WERI-Rb-1 (cell line): Measurements from ENCODE around the gene C1QTNF3.

Source experiments
- DNase-seq: peaks from one replicate; pipeline ENCODE4 v3.0.0-alpha.2; 2020
- H3K27ac ChIP-seq: fragments of 250-450 bp; sonication (Bioruptor Pico); 2 replicates; pipeline ENCODE4 v1.5.1; 2020; ENCODE audit warnings: mild to moderate bottlenecking, moderate library complexity
- H3K27me3 ChIP-seq: fragments of 250-450 bp; sonication (Bioruptor Pico); 2 replicates; pipeline ENCODE4 v1.5.1; 2021; ENCODE audit warnings: mild to moderate bottlenecking, low read depth, moderate library complexity; ENCODE audit not compliant: insufficient read depth, severe bottlenecking
- H3K36me3 ChIP-seq: fragments of 250-450 bp; sonication (Bioruptor Pico); 2 replicates; pipeline ENCODE4 v1.5.1; 2020; ENCODE audit warnings: mild to moderate bottlenecking, moderate library complexity
- H3K4me3 ChIP-seq: 2 replicates; pipeline ENCODE4 v1.5.1; 2011; ENCODE audit warnings: low read depth, mild to moderate bottlenecking, control low read depth, low read length
- H3K9me3 ChIP-seq: fragments of 250-450 bp; sonication (Bioruptor Pico); 2 replicates; pipeline ENCODE4 v1.5.1; 2021; ENCODE audit warnings: mild to moderate bottlenecking, moderate library complexity; ENCODE audit not compliant: severe bottlenecking
- TF ChIP-seq, protein P1 (sequence below): IDR thresholded peaks from 2 replicates; pipeline ENCODE4 v1.5.1; 2011; ENCODE audit warnings: low read depth, mild to moderate bottlenecking, control low read depth, inconsistent platforms, low read length

The C1QTNF3 gene

DNA sequence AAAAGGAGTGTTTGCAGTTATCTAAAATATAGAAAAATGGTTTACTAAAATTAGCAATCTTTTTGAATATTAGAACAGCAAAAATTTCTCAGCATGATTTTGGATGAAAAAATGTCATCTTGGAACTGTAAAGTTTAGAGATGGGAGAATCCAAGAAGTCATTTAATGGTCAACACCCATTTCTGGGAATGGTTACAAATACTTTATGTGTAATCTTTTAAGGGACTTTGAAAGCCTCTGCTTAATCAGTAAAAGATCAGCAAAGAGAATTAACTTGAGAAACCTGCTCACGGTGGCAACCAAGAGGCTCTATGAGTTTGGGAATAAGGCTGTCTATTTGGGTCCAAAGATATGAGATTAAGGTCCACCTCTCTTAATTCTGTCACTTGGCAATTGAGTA is 13.0 kb downstream of the C1QTNF3 start:
- DNase-seq, result no peak
- Histone ChIP-seq H3K27ac (no peak overlapping the region), H3K9me3 (no peaks in the 10 kb centered on the region), H3K36me3 (no peaks in the 10 kb centered on the region), H3K27me3 (no peaks in the 10 kb centered on the region), H3K4me3 (no peak overlapping the region)
- TF ChIP-seq, protein P1, sequence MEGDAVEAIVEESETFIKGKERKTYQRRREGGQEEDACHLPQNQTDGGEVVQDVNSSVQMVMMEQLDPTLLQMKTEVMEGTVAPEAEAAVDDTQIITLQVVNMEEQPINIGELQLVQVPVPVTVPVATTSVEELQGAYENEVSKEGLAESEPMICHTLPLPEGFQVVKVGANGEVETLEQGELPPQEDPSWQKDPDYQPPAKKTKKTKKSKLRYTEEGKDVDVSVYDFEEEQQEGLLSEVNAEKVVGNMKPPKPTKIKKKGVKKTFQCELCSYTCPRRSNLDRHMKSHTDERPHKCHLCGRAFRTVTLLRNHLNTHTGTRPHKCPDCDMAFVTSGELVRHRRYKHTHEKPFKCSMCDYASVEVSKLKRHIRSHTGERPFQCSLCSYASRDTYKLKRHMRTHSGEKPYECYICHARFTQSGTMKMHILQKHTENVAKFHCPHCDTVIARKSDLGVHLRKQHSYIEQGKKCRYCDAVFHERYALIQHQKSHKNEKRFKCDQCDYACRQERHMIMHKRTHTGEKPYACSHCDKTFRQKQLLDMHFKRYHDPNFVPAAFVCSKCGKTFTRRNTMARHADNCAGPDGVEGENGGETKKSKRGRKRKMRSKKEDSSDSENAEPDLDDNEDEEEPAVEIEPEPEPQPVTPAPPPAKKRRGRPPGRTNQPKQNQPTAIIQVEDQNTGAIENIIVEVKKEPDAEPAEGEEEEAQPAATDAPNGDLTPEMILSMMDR, result no peak

DNA sequence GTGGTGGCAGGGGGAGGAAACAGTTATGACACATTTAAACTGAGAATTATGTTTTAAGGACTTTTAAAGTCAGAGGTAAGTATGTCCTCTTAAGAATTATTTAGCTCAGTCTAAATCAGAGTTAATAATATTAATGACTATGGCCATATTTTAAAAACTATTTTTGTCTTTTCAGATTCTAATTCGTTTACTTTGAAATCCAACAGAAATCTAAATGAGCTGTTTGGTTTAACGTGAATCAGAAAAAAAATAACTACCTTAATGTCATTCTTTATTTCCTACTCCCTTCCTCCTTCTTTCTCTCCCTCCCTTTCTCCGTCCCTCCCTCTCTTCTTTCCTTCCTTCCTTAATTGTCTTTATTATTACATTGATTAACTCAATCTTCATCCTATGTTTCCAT is 14.7 kb downstream of the C1QTNF3 start:
- H3K27me3 ChIP-seq, result no peaks in the 10 kb centered on the region
- no peaks in the 10 kb centered on the region for H3K36me3 ChIP-seq
- H3K9me3 ChIP-seq, result no peaks in the 10 kb centered on the region
- H3K4me3 ChIP-seq, result no peak overlapping the region
- no peak overlapping the region for H3K27ac ChIP-seq
- TF ChIP-seq, protein P1, result no peak
- no peak for DNase-seq

DNA sequence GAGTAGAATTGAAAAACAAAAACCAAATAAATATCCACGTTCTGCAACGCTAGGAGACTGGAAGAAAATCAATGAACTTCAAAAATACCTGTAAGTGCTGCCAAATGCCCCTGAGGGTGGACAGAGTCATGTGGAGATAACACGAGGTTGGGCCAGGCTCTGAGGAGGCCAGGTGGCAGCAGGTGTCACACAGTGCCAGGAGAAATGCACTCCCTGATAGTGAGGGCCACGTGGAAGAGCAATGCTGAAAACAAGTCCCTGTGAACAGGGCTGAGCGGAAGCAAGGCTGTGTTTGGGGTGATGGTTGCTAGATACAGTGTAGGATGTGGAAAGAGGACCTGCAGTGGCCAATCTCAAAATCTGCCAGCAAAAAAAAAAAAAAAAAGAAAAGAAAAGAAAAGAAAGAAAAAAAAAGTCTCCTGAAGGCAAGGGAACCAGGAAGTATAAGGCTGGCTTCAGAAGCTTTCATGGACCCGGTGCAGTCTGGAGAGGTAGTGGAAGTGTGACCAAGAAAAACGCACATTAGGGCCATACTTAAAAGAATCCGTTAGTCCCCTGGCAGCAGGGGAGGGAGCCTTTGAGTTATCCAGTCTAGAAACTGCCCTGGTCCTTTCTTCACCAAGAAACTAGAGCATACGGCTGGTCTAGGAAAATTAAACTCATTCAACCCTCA is 16.8 kb downstream of the C1QTNF3 start:
- Histone ChIP-seq H3K27me3 (no peaks in the 10 kb centered on the region), H3K36me3 (no peaks in the 10 kb centered on the region), H3K27ac (no peak overlapping the region), H3K4me3 (no peak overlapping the region), H3K9me3 (no peaks in the 10 kb centered on the region)
- no peak for DNase-seq
- TF ChIP-seq, protein P1, result no peak

DNA sequence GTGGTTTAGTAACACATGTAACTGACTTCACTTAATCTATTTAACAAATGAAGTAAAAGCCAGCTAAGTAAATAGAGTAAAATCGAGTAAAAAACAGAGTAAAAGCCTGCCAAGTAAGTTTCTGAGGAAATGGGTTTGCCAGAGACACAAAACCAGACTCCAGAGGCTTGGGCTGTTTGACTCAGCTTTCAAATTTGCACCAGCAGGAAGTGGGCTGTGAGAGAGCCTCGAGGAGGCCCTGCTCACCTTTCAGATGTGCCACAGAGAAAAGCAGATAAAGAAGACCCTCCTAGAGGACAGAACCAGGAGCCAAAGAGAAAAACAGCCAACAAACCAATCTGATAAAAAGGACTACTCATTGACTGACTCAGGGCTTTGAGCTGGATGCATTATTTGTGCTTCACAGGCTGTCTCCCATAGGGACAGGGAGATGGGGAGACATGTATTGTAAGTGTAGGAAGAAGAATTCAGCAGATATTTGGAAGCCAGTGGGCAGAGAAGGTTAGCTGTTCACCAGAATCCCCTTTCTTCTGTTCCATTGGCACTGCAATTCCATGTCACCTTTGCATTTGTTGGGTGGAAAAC is 20.8 kb downstream of the C1QTNF3 start:
- Histone ChIP-seq H3K36me3 (no peaks in the 10 kb centered on the region), H3K27ac (no peak overlapping the region), H3K4me3 (no peak overlapping the region), H3K9me3 (no peaks in the 10 kb centered on the region), H3K27me3 (no peaks in the 10 kb centered on the region)
- TF ChIP-seq, protein P1, result no peak
- DNase-seq, result no peak

DNA sequence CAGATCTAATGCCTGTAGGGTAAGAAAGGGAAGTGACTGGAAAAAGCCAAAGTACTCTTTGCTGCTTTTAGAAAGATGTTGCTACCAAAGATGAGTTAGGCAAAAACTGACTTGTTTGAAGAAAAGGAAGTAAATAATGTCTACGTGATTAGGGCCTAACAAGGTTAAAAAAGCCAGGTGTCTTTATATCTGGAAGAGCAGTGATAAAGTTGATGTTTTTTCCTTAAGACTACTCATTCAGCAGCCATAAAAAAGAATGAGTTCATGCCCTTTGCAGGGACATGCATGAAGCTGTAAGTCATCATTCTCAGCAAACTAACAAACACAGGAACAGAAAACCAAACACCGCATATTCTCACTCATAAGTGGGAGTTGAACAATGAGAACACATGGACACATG is 21.7 kb downstream of the C1QTNF3 start:
- Histone ChIP-seq H3K36me3 (no peaks in the 10 kb centered on the region), H3K4me3 (no peak overlapping the region), H3K9me3 (no peaks in the 10 kb centered on the region), H3K27ac (no peak overlapping the region), H3K27me3 (no peaks in the 10 kb centered on the region)
- no peak for DNase-seq
- TF ChIP-seq, protein P1, result no peak

DNA sequence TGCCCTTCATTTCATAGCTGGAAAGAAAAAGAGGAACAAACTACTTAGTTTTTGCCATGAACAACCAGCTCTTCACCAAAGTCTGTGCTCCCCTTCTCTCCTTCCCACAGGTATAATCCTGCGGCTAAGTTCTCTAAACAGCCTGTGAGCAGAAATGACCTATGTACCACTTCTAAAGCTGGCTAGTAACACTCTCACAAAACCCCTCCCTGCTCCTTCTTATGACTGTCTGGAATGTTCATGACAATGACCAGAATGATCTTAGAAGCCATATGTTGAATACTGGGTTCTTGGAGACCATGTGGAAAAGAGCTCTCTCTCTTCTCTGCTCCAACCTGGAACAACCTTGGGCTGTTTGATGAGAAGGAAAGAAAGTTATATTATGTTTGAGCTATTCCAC is 22.3 kb downstream of the C1QTNF3 start:
- no peak overlapping the region for H3K27ac ChIP-seq
- TF ChIP-seq, protein P1, result no peak

More for the DNA sequence above, 22.3 kb downstream of the C1QTNF3 start:
- Histone ChIP-seq H3K4me3 (no peak overlapping the region), H3K36me3 (no peaks in the 10 kb centered on the region), H3K9me3 (no peaks in the 10 kb centered on the region), H3K27me3 (no peaks in the 10 kb centered on the region)
- no peak for DNase-seq
